HEK293 (cell line): ENCODE results near the gene MRPL54.

Experiments
- GLIS1 ChIP-seq: fragments of 450-650 bp; formaldehyde crosslinking; IDR thresholded peaks from 2 replicates; pipeline ENCODE4 v1.5.1; 2016; ENCODE audit warnings: missing biosample characterization, missing genetic modification characterization
- HOXC10 ChIP-seq: sonication (generic); formaldehyde crosslinking; IDR thresholded peaks from 2 replicates; pipeline ENCODE4 v1.8.1; 2023; ENCODE audit warnings: mild to moderate bottlenecking, missing genetic modification reagents
- KLF7 ChIP-seq: fragments of 450-650 bp; formaldehyde crosslinking; IDR thresholded peaks from 2 replicates; pipeline ENCODE4 v1.5.1; 2016; ENCODE audit warnings: missing biosample characterization, missing genetic modification characterization, borderline replicate concordance
- KLF9 ChIP-seq: fragments of 450-650 bp; formaldehyde crosslinking; IDR thresholded peaks from 2 replicates; pipeline ENCODE4 v1.5.1; 2016; ENCODE audit warnings: missing biosample characterization, missing genetic modification characterization, low read depth
- OSR2 ChIP-seq: fragments of 450-650 bp; formaldehyde crosslinking; IDR thresholded peaks from 2 replicates; pipeline ENCODE4 v1.5.1; 2016; ENCODE audit warnings: missing biosample characterization, missing genetic modification characterization
- PRDM4 ChIP-seq: fragments of 450-650 bp; formaldehyde crosslinking; IDR thresholded peaks from 2 replicates; pipeline ENCODE4 v1.5.1; 2017; ENCODE audit warnings: missing biosample characterization, missing genetic modification characterization
- REST ChIP-seq: fragments of 450-650 bp; formaldehyde crosslinking; IDR thresholded peaks from 2 replicates; pipeline ENCODE4 v1.5.1; 2016; ENCODE audit warnings: missing biosample characterization, missing genetic modification characterization
- SP2 ChIP-seq: fragments of 450-650 bp; formaldehyde crosslinking; IDR thresholded peaks from 2 replicates; pipeline ENCODE4 v1.5.1; 2016; ENCODE audit warnings: missing biosample characterization, missing genetic modification characterization
- TSHZ1 ChIP-seq: fragments of 450-650 bp; formaldehyde crosslinking; IDR thresholded peaks from 2 replicates; pipeline ENCODE4 v1.5.1; 2016; ENCODE audit warnings: missing biosample characterization, missing genetic modification characterization, borderline replicate concordance
- ZNF184 ChIP-seq: fragments of 450-650 bp; IDR thresholded peaks from 2 replicates; pipeline ENCODE4 v1.5.1; 2018; ENCODE audit warnings: missing biosample characterization, mild to moderate bottlenecking, missing genetic modification characterization
- ZNF311 ChIP-seq: fragments of 450-650 bp; formaldehyde crosslinking; IDR thresholded peaks from 2 replicates; pipeline ENCODE4 v1.5.1; 2017; ENCODE audit warnings: missing biosample characterization, missing genetic modification characterization, borderline replicate concordance
- ZNF324 ChIP-seq: fragments of 450-650 bp; formaldehyde crosslinking; IDR thresholded peaks from 2 replicates; pipeline ENCODE4 v1.5.1; 2016; ENCODE audit warnings: missing biosample characterization, missing genetic modification characterization
- ZNF335 ChIP-seq: fragments of 450-650 bp; formaldehyde crosslinking; conservative IDR thresholded peaks from 2 replicates; pipeline ENCODE4 v1.5.1; 2016; ENCODE audit warnings: missing biosample characterization, missing genetic modification characterization
- ZNF341 ChIP-seq: fragments of 450-650 bp; formaldehyde crosslinking; IDR thresholded peaks from 2 replicates; pipeline ENCODE4; 2016; ENCODE audit warnings: low read depth, missing biosample characterization, missing genetic modification characterization
- ZNF391 ChIP-seq: fragments of 450-650 bp; formaldehyde crosslinking; IDR thresholded peaks from 2 replicates; pipeline ENCODE4 v1.5.1; 2016; ENCODE audit warnings: low read depth, missing biosample characterization, missing genetic modification characterization, borderline replicate concordance
- ZNF404 ChIP-seq: fragments of 450-650 bp; formaldehyde crosslinking; IDR thresholded peaks from 2 replicates; pipeline ENCODE4 v1.5.1; 2017; ENCODE audit warnings: missing biosample characterization, missing genetic modification characterization
- ZNF433 ChIP-seq: fragments of 450-650 bp; formaldehyde crosslinking; IDR thresholded peaks from 2 replicates; pipeline ENCODE4 v1.5.1; 2016; ENCODE audit warnings: missing biosample characterization, missing genetic modification characterization, low read depth
- ZNF449 ChIP-seq: fragments of 450-650 bp; formaldehyde crosslinking; IDR thresholded peaks from 2 replicates; pipeline ENCODE4 v1.5.1; 2017; ENCODE audit warnings: missing biosample characterization, mild to moderate bottlenecking, missing genetic modification characterization, moderate library complexity
- ZNF555 ChIP-seq: fragments of 450-650 bp; formaldehyde crosslinking; conservative IDR thresholded peaks from 2 replicates; pipeline ENCODE4 v1.5.1; 2017; ENCODE audit warnings: missing biosample characterization, mild to moderate bottlenecking, missing genetic modification characterization, inconsistent platforms
- ZNF580 ChIP-seq: fragments of 450-650 bp; formaldehyde crosslinking; IDR thresholded peaks from 2 replicates; pipeline ENCODE4 v1.5.1; 2016; ENCODE audit warnings: missing biosample characterization, missing genetic modification characterization
- ZNF610 ChIP-seq: fragments of 450-650 bp; formaldehyde crosslinking; IDR thresholded peaks from 2 replicates; pipeline ENCODE4 v1.5.1; 2016; ENCODE audit warnings: missing biosample characterization, missing genetic modification characterization, borderline replicate concordance
- ZNF624 ChIP-seq: fragments of 450-650 bp; formaldehyde crosslinking; IDR thresholded peaks from 2 replicates; pipeline ENCODE4 v1.5.1; 2017; ENCODE audit warnings: missing biosample characterization, missing genetic modification characterization
- ZNF629 ChIP-seq: fragments of 450-650 bp; formaldehyde crosslinking; IDR thresholded peaks from 2 replicates; pipeline ENCODE4 v1.5.1; 2017; ENCODE audit warnings: missing biosample characterization, missing genetic modification characterization
- ZNF692 ChIP-seq: fragments of 450-650 bp; formaldehyde crosslinking; IDR thresholded peaks from 2 replicates; pipeline ENCODE4 v1.5.1; 2016; ENCODE audit warnings: missing biosample characterization, missing genetic modification characterization
- ZNF747 ChIP-seq: fragments of 450-650 bp; formaldehyde crosslinking; IDR thresholded peaks from 2 replicates; pipeline ENCODE4 v1.5.1; 2016; ENCODE audit warnings: missing biosample characterization, missing genetic modification characterization
- ZSCAN23 ChIP-seq: fragments of 450-650 bp; formaldehyde crosslinking; IDR thresholded peaks from 2 replicates; pipeline ENCODE4 v1.5.1; 2016; ENCODE audit warnings: missing biosample characterization, missing genetic modification characterization

The MRPL54 gene

GRCh38 chr19:3762501-3763459 lies at the start of gene MRPL54 (continued):
- TF ChIP-seq REST (tag by site-specific recombination) (no peak), ZSCAN23 (tag by site-specific recombination) (no peak), ZNF555 (no peak), ZNF184 (0 out of 2 replicates have a peak, but pooled peaks have one; percentile 38), ZNF433 (no peak), ZNF335 (tag by site-specific recombination) (peak; percentile 99), KLF7 (tag by site-specific recombination) (no peak), ZNF449 (tag by site-specific recombination) (no peak), GLIS1 (tag by site-specific recombination) (no peak), ZNF324 (tag by site-specific recombination) (no peak), HOXC10 (CRISPR knock-in tag) (no peak), ZNF404 (tag by site-specific recombination) (no peak), ZNF610 (no peak), PRDM4 (tag by site-specific recombination) (peak; percentile 39; the same call in 1 of the 2 replicates), OSR2 (tag by site-specific recombination) (no peak), ZNF391 (tag by site-specific recombination) (no peak; the same call in 1 of the 2 replicates), TSHZ1 (no peak), ZNF747 (tag by site-specific recombination) (no peak), KLF9 (tag by site-specific recombination) (no peak), ZNF629 (tag by site-specific recombination) (peak; percentile 90), ZNF580 (tag by site-specific recombination) (peak; percentile 56; the same call in 1 of the 2 replicates), SP2 (tag by site-specific recombination) (peak; percentile 84), ZNF624 (tag by site-specific recombination) (no peak), ZNF341 (tag by site-specific recombination) (peak; percentile 30; the same call in 1 of the 2 replicates), ZNF692 (peak; percentile 52; the same call in 1 of the 2 replicates), ZNF311 (no peak)
